DMS 273 treated with DMSO at 0.1 percent for 48 hours (cell line): ENCODE data around the gene ACTR3.

Source experiments
- DNase-seq: peaks from one replicate; lab custom pipeline; 2025; lab: John Stamatoyannopoulos, UW

The ACTR3 gene

DNA sequence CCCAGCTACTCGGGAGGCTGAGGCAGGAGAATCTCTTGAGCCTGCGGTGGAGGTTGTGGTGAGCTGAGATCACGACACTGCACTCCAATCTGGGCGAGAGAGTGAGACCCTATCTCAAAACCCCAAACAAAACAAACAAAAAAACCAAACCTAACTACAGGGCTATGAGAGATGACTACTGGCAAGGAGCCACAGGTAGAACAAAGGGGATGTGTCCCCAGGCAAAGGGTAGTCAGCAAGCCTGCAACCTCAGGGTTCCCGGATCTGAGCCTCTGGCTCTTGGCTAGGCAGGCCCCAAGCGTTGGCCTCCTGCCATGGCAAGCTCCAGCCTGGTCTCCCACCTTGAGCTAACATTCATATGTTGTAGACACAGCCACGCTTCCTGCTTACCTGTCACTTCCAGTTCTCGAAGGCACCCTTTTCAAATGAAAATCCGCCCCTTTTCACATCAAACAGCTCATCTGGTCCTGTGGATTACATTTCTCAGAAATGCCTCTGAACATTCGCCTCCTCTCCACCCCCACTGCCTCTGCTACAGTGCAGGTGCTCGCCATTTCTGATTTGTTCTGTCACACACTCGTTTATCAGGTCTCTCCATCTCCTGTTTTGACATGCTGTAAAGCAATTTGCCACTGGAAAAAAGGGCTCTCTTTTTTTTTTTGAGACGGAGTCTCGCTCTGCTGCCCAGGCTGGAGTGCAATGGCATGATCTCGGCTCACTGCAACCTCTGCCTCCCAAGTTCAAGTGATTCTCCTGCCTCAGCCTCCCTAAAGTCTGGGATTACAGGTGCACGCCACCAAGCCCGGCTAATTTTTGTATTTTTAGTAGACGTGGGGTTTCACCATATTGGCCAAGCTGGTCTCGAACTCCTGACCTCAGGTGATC is 13.1 kb upstream of the ACTR3 start:
- no peak for DNase-seq

DNA sequence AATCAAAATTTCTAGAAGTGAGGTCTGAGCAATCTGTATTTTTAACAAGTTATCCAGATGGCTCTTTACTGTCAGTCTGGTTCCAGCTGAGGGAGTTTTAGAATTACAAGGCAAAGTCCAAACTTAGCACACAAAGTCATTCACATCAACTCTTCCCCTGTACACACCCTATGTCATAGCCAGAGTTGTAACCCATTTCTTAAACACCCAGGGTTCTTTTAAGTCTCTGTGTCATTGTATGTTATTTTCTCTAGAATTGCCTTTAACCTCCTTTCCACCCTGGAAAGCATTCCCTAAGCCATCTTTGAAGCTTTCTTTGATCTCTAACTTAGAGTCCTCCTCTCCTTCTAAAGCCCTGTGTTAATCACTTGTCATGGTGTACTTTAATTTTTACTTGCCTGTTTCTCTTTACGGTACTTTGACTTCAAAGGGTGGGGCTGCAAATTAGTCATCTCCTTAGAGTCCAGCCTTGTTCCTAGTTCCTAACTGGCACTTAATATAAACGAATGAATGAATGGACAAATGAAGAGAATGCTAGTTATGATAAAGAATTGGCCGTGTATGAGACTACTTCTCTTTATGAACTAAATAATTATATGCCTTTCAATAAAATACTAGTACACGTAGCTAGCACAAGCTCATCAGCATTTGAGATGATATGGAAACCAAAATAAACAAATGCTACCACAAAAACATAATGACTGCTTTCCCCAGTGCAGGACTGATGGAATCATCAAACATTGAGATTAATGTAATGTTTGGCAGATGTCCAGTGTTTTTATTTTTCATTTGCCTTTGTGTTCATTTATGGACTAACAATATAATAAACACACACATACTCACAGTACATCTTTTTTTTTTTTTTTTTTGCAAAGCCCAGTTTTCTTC is 11.9 kb upstream of the ACTR3 start:
- no peak for DNase-seq

DNA sequence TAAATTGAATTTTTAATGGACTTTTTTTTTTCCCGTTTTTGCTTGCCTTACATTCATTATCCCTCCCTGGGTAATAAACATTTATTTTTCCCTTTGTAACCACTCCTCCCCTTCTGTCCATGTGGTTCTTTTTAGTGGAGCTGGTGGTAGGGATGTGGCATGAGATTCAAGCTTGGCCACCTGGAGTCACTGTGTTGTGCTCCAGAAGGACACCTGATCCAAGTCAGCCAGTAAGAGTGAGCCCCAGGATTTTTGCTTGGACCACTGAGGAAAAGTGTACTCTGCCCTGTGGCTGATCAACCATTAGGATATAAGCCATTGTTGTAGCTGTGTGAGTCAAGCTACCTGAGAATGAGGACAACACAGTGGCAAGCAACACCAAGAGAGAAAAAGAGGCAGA is 11.1 kb upstream of the ACTR3 start:
- DNase-seq, result no peak

DNA sequence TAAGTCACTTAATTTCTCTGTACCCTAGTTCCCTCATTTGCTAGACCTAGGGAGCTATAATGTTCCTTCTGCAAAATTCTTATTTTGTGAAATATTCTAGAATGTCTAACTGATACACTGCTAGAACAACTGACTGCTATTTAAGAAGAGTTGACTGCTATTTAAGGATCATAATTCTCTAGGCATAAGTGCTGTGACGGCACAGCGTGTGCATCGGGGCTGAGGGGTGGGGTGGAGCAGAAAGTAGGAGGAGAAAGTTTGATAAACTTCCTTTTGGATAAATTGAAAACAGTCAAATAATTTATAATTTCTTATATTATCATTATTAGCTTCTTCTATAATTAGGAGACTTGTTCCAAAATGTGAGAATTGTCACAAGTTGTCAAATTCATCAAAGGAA is 10.4 kb upstream of the ACTR3 start:
- DNase-seq, result no peak

DNA sequence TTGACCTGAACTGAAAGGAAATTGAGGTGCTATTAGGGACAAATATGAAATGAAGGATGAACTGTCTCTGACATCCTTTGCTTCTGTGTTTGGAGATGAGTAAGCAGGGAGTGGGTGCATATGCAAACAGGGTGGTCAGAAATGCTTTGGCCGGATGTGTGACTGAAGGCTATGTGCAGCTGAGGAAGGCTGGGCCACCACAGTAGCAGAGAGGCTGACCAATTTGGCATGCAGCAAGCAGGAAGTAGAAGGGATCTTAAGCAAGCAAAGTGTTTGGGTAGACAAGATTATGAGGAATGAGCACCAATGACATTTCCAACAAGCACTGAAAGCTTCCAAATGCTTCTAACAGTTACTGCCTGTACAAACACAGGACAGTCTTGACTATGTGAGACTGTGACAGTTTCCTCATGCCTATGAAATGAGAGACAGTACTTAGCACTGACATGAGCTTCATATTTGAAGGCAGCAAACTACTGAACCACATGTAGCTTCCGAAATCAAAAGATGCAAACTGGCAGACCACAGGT is 3.3 kb upstream of the ACTR3 start:
- no peak for DNase-seq

DNA sequence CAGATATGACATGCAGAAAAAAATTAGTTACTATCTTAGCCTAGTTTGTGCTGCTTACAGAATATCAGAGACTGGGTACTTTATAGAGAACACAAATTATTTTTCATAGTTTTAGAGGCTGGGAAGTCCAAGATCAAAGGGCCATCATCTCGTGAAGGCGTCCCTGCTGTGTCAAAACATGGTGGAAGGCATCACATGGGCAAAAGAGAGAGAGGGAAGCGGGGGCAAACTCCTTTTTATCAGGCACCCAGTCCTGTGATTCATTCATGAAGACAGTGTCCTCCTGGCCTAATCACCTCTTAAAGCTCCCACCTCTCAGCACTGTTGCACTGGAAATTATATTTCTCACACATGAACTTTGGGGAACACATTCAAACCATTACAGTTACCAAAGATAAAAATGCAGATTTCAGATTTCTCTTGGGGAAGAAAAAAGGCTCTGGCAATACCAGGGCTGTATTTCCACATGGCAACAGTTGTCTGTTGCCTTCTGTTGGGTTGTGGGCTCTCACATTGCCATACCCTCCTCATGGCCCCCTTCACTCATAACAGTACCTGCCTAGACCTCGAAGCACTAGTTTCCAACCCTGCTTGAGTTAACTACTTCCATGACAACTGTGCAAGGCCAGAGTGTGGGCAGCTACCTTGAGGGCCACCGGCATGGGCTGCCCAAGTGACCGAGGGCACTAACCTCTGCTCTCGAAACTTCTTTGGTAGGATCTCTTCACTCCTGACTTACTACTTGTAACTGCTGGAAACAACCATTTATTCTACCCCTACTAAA is 2.7 kb upstream of the ACTR3 start:
- DNase-seq, result no peak

DNA sequence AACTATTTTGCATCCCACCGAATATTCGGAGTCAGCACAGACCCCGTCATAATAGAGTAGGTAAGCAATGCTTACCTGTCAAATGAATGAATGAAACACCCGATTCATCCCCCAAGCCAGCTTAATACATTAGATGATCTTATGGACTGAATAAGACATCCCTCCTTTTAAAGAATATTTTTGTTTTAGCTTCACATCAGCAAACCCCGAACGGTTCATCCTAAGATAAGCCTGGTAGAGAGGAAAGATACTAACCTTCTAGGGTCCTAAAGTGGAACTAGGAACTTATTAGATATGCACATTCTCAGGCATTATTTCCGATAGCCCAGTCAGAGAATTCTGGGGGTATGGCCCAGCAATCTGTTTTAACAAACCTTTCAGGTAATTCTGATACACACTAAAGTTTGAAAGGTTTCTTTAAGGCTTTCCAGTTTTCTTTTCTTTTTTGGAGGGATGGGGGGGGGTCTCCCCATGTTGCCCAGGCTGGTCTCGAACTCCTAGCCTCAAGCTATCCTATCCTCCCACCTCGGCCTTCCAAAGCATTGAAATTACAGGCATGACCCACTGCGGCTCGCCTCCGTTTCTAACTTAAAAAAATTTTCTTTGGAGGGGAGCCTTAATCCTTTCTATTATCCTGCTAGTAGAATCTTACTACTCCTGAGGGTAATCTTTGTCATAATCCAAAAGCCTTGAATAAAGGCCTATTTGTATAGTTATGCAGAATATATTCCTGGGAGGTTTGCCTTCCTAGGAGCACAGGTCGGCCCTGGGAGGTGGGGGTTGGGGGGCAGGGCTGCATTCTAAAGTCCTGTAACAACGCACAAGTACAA is 1.0 kb upstream of the ACTR3 start:
- DNase-seq, result no peak

DNA sequence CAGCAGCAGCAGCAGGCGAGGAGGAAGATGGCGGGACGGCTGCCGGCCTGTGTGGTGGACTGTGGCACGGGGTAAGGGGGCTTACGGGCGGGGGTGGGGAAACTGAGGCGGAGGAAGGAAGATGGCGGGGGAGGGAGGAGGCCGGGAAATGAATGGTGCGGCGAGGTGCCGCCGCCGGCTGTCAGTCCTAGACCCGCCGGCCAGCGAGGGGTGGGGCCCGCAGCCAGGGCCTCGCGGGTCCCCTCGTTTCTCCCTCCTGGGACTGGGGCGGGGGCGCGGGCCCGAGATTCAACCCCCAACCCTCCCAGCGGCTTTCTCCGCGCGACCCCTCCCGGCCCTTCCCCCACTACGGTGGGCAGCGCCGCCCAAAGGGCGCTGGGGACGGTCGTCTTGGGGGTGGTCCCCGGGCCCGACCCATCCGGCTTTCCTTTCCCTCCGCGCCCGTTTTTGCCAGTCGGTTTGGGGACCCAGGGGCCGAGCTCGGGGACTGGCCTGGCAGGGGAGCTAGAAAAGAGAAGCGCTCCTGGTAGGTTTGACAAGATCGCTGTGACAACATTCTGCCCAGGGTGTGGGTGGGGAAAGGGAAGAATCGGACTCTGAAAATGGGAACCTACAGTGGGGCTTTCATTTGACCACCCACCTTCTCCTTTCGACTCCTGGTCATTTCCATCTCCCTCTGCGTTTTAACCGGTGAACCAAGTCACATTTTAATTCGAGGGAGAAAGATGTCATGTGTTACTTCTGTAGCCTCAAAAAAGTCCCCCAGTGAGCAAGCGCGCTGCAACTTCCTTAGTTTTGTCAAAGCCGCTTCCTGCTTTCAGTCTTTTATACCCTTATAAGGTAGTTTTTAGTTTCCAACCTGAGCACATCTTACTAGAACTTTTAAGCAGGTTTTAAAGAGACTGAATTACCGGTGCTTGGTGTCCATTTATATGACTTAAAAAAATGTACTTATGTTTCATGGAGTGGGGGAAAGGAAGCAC is 655 bp downstream of the ACTR3 start:
- peak; percentile 67 for DNase-seq

DNA sequence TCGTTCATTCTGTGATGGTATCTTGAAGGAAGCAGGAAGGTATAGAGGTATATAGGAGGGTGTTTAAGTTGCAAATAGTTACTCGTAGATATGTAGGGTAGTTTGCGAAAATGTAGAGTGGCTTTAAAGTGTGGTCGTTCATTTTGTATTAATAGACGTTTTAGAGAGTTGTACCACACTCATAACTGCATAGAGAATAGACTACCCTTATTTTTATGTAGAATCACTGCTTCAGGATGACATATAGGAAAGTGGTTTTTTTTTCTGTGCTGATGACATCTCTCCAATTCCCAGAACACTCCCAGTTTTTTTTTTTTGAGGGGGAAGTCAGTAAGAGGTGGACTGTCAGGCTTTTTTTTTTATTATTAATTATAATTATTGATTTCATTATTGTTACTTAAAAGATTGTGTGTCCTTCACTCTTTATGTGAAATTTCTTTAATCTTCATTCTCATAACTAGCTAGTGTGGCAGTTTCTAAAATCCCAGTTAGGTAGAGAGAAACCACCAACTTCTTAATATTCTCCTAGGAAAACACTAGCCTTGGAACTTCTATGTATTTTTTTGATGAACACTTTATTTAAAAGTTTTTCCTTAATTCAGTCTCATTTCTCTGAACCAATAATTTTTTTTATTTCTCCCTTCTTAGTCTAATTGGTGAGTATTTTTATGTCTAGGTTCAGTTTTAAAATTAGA is 1.5 kb downstream of the ACTR3 start:
- no peak for DNase-seq

DNA sequence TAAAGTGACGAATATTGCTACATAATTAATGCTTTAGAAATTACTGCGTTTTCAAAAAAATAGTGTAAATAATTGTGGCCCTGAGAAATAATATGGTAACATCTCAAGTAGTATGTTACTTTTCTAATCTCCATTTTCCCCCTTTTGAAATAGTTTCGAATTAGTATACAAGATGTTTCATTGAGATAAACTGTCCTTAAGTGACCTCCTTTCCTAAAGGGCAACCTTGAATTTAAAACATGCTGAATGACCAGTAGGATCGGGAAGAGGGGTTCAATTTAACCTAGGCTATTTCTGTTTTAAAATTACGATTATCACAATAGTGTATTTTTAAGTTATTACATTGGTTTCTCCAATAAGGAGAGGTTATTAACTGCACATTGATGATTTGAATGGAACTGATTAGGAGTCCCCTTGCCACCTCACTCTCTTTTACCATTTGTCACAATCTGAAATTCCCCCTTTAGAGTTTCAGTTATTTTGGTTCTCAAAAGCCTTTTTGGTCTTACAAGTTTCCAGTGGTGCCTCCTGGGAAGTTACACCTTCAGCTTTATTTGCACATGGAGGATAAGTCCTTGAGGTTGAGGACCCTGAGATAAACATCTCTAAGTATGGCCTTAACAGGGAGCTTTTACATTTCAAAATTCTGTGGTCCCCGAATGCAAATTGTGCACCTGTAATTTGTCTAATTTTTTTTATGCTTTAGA is 2.3 kb downstream of the ACTR3 start:
- DNase-seq, result no peak

DNA sequence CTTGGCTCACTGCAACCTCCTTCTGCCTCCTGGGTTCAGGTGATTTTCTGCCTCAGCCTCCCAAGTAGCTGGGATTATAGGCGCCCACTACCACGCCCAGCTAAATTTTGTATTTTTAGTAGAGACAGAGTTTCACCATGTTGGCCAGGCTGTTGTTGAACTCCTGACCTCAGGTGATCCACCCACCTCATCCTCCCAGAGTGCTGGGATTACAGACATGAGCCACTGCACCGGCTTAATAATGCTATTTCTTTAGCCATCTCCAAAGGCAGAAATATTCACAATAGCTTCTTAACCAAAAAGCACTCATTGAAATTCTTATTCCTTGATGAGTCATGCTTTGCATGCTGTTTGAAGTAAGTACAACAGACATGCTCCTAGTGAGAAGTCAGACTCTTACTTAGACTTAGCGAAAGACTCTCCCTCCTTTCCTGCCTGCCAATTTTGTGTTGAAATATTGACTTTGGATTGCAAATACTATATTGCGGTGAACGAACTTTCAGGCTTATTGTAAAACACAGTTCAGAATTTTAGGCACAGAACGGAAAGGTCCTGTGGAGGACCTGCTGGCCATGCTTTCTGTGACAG is 4.4 kb downstream of the ACTR3 start:
- DNase-seq, result no peak

DNA sequence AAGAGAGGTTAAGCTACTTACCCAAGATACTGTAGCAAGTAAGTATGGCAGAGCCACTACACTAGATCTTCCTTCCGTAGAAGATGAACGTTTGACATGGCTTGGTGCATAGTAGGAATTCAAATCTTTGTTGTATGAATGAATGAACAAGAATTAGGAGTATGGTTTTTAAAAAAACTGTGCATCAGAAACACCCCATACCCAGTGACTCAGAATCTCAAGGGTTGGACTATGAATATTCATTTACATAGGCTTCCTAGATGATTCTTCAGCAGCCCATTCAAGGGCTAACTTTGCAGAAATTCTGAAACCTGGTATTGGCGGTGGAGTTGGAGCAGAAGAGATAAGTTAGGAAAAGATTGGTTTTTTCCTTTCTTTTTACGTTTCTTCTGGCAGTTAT is 5.4 kb downstream of the ACTR3 start:
- DNase-seq, result no peak

DNA sequence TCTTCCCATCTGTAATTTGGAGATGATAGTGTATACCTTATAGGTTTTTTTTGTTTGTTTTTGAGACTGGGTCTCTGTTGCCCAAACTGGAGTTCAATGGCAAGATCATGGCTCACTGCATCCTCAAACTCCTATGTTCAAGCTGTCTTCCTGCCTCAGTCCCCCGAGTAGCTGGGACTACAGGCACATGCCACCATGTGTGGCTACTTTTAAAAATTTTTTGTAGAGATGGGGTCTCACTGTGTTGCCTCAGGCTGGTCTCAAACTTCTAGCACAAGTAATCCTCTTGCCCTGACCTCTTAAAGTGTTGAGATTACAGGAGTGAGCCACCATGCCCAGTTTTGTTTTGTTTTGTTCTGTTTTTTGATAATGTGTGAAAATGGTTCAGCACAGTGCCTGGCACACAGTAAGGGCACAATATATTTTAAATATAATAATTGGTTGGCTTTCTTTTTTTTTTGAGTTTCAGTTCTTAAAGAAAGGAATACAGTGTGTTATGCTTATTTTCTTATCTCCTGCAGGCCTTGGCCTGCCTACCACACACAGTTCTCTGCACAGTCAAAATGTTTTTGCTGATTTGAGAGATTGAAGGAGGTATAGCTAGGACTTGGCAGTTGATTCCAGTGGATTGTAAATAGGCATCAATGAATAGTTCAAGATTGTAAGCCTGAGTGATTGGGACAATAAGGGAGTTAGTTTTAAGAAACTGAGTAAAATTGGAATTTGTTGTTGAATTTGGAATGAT is 6.1 kb downstream of the ACTR3 start:
- no peak for DNase-seq

DNA sequence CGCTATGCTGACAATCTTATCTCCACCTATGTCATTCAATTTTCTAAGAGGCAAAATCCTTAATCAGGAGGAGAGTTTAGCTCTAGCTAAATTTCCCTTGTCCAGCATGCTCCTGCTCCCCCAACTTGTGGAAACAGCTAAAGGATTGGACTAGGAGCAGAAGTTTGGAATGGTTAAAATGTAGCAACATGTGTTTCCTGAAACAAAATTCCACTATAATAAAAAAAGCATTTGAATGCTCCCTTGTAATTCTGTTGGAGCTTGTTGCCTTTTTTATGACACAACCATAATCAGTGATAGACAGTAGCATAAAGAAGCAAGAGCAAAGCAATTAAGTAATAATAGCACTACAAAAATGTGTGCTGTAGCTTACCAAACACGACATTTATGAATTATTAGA is 6.9 kb downstream of the ACTR3 start:
- no peak for DNase-seq

DNA sequence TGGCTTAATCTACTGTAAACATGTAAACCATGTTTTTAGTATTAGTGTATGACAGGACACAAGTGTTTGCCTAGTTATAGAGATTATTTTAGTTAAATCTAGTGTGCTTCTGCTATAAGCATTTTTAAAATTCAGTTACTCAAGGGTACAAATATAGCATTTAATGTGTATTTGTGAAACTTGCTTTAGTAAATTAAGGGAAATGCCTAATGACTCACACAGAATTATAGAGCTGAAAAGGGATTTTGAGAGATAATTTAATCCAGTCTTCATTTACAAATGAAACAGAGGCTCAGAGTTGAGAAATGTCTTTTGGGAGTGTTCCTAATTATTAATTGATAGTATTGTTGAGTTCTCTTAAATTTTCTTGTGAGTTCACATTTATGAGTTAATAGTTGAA is 8.2 kb downstream of the ACTR3 start:
- DNase-seq, result no peak

DNA sequence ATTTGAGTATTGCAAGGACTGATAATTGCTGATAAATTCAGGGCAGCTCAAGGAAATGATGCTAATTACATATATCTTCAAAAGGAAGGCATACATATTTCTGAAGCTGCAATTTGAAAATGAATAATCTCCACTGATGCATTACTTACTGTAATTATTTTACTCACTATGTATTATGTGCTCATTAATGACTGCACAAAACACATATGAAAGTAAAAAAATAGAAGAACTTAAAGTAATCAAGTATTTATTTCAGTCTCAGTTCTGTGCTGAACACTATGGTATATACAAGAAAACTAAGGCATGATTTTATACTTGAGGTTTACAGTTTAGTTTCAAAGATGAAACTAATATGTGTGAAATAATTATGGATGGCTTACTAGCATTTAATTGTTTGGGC is 9.3 kb downstream of the ACTR3 start:
- DNase-seq, result no peak

DNA sequence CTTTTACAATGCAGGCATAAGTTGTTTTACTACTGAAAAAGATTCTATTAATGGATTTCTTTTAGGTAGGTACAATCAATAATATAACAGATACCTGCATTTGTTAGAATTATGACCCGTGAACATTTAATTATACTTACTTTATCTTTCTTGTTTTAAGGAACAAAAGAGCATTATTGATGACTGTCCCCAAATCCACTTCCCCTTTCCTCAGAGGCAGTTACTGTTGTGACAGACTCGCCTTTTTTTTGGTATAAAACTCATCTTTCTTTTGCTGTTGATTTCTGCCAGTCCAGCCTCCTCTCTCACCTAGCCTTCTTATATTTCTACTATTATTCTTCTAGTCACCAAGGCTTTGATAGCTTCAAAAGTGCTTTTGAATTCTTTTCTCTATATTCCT is 12.1 kb downstream of the ACTR3 start:
- DNase-seq, result no peak

DNA sequence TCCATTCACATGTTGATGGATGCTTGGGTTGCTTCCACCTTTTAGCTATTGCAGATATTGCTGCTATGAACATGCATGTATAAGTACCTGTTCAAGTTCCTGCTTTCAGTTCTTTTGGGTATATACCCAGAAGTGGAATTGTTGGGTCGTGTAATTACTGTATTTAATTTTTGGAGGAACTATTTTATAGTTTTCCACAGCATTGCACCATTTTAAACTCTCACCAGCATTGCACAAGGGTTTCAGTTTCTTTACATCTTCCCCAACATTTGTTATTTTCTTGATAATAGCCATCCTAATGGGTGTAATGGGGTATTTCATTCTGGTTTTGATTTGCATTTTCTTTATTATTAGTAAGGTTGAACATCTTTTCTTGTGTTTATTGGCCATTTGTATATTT is 16.0 kb downstream of the ACTR3 start:
- DNase-seq, result no peak
